ENCODE data around the gene SNRPD3.

Gene SNRPD3

DNA sequence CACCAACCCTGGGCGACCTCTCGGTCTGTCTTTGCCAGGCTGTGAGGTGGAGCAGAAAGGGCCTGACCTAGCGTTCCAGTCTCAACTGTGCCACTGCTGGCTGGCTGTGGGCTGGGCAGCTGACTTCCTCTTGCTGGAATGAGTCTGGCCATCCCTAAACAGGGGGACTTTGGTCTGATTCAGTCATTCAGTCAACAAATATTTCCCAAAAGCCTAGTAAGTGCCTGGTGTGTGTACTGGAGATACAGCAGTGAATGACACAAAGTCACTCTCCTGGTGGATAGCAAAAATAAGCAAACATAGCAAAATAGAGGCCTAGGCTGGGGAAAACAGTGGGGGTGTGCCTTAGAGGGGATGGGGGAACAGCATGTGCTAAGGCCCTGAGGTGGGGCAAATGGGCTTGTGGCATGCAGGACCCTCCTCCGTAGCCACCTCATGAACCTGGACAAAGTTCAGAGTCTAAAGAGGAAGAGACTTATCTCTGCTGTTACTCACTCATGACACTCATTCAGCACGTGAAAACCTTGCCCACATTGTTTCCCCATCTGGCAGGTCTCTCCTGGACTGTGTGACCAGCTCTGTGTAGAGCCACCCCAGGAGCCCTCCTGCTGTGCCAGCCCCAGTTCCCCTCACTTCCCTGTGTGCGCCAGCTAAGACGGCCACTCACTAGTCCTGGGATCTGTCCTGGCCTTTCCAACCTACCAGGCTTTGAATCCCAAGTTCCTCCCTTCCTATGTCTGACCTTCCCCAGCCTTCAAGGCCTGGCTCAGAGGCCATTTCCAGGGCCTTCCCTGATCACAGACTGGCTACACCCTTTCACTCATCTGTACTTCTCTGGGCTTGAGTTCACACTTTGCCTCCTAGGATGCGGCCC, 5.5 kb upstream of the SNRPD3 start:
- TF ChIP-seq SIN3A (IDR thresholded peaks at IDR 0.05; ENCODE audit: borderline replicate concordance, insufficient read depth, low read length): no peak
- TF ChIP-seq, protein P1, sequence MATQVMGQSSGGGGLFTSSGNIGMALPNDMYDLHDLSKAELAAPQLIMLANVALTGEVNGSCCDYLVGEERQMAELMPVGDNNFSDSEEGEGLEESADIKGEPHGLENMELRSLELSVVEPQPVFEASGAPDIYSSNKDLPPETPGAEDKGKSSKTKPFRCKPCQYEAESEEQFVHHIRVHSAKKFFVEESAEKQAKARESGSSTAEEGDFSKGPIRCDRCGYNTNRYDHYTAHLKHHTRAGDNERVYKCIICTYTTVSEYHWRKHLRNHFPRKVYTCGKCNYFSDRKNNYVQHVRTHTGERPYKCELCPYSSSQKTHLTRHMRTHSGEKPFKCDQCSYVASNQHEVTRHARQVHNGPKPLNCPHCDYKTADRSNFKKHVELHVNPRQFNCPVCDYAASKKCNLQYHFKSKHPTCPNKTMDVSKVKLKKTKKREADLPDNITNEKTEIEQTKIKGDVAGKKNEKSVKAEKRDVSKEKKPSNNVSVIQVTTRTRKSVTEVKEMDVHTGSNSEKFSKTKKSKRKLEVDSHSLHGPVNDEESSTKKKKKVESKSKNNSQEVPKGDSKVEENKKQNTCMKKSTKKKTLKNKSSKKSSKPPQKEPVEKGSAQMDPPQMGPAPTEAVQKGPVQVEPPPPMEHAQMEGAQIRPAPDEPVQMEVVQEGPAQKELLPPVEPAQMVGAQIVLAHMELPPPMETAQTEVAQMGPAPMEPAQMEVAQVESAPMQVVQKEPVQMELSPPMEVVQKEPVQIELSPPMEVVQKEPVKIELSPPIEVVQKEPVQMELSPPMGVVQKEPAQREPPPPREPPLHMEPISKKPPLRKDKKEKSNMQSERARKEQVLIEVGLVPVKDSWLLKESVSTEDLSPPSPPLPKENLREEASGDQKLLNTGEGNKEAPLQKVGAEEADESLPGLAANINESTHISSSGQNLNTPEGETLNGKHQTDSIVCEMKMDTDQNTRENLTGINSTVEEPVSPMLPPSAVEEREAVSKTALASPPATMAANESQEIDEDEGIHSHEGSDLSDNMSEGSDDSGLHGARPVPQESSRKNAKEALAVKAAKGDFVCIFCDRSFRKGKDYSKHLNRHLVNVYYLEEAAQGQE (IDR thresholded peaks at IDR 0.05; ENCODE audit: insufficient read depth in 1 of 2, low read depth in 2 of 2, low read length in 2 of 2): no peak
- no peak for TF ChIP-seq FOXP2 (optimal IDR thresholded peaks at IDR 0.05; ENCODE audit: borderline replicate concordance, extremely low read depth, extremely low read length, insufficient read depth)
- TF ChIP-seq POLR2AphosphoS5 (IDR thresholded peaks at IDR 0.05; ENCODE audit: low read depth, low read length): no peak
- TF ChIP-seq TAF1 (IDR thresholded peaks at IDR 0.05; ENCODE audit: borderline replicate concordance, insufficient read depth, low read length): no peak

- TF ChIP-seq POLR2AphosphoS5 (IDR thresholded peaks at IDR 0.05; ENCODE audit: low read depth, low read length) (no peak), SIN3A (IDR thresholded peaks at IDR 0.05; ENCODE audit: borderline replicate concordance, insufficient read depth, low read length) (no peak), TAF1 (IDR thresholded peaks at IDR 0.05; ENCODE audit: borderline replicate concordance, insufficient read depth, low read length) (no peak), FOXP2 (optimal IDR thresholded peaks at IDR 0.05; ENCODE audit: borderline replicate concordance, extremely low read depth, extremely low read length, insufficient read depth) (no peak)
- TF ChIP-seq, protein P1 (IDR thresholded peaks at IDR 0.05; ENCODE audit: insufficient read depth in 1 of 2, low read depth in 2 of 2, low read length in 2 of 2): no peak
Observed at GRCh38 chr22:24550902-24551435, 4.8 kb upstream of the SNRPD3 start.

- TF ChIP-seq SIN3A (IDR thresholded peaks at IDR 0.05; ENCODE audit: borderline replicate concordance, insufficient read depth, low read length) (no peak), FOXP2 (optimal IDR thresholded peaks at IDR 0.05; ENCODE audit: borderline replicate concordance, extremely low read depth, extremely low read length, insufficient read depth) (no peak), TAF1 (IDR thresholded peaks at IDR 0.05; ENCODE audit: borderline replicate concordance, insufficient read depth, low read length) (no peak), POLR2AphosphoS5 (IDR thresholded peaks at IDR 0.05; ENCODE audit: low read depth, low read length) (no peak)
- TF ChIP-seq, protein P1 (IDR thresholded peaks at IDR 0.05; ENCODE audit: insufficient read depth in 1 of 2, low read depth in 2 of 2, low read length in 2 of 2): no peak
Observed at GRCh38 chr22:24553597-24554312, 2.0 kb upstream of the SNRPD3 start.

GRCh38 chr22:24554313-24555164, 1.3 kb upstream of the SNRPD3 start, which contains the start of gene GUCD1:
Gene GUCD1 (minus strand): TSS chr22:24555138. CDS start chr22:24554991, 147 bp downstream.
- TF ChIP-seq, protein P1 (IDR thresholded peaks at IDR 0.05; ENCODE audit: insufficient read depth in 1 of 2, low read depth in 2 of 2, low read length in 2 of 2): no peak
- TF ChIP-seq POLR2AphosphoS5 (IDR thresholded peaks at IDR 0.05; ENCODE audit: low read depth, low read length) (no peak; the same call in 1 of the 2 replicates), SIN3A (IDR thresholded peaks at IDR 0.05; ENCODE audit: borderline replicate concordance, insufficient read depth, low read length) (no peak)
